ENCODE results near the gene EVX2.

DNA sequence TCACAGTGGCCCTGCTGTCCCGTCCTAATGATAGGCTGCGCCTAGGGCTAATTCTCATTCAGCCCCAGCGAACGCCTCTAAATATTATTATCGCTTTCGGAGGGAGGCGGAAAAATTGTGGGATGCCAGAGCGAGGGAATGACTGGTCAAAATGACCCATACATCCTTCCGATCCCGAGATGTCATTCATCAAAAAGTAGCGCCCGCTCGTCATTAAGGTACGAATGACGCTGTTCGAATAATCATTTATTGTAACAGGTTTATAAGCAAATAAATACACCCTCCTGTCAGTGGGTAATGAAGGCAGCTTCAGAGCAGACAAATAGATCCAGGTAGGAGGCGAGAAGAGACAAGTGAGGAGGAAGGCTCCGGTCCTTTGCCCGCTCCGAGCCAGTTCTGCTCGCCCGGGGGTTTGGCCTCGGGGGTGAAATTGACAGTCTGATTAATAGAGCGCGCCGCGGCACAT, at the start of gene EVX2:
- no peak for TF ChIP-seq RAD21 (IDR thresholded peaks at IDR 0.05; ENCODE audit: low read length)
- TF ChIP-seq POLR2A (IDR thresholded peaks at IDR 0.05; ENCODE audit: low read depth, low read length), result no peak

Measured in IMR-90 (cell line).